HG03139 (cell line): Measurements from ENCODE around the gene NBPF26.
A peak's percentile ranks its signal among the peaks of the same experiment; 100 is the strongest.
"Not testable (repeated sequence)": the region's sequence is repeated elsewhere in the genome, so short reads cannot be mapped to it uniquely, and the experiment has no call there.

Experiments
- ATAC-seq: cut with Tn5 transposase; IDR thresholded peaks from one replicate; pipeline ENCODE4 v1.9.1; 2021; ENCODE audit not compliant: unreplicated experiment

The NBPF26 gene

DNA sequence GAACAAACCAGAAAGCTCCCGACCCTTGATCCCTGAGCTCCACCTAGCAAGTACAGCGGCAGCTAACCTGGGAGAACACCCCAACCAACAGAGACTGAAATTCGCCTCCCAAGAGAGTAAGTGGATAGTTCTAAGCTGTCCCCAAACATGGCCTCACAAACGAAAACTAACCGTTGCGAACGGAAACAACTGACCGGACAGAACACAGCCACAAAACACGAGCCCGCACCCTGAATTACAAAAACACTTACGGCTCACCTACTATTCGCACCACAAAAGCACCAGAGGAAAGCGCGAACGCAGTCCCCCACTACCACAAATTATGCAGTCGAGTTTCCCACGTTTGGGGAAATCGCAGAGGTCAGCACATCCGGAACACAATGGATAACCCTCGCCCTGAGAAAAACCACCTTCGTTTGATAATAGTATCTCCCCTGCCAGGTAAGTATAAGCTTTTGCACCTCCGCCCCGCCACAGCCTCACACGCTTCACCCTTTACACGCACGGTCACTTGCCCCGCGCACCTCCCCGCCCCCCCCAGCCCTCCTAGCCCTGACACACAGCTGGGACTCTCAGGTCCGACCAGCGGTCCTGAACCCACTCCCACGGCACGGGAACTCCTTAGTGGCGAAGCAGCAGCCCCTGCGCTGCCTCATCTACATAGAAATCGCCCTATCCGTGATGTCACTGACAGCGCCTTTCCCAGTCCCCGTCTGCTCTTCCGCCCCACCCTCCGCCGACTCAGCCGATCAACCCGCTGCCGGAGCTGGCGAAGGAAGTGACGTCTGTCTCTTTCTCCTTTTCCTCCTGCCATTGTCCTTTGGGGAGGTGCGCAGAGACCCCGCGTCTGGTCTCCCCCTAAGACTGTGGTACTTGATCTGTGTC is 127.0 kb downstream of the NBPF26 start:
- ATAC-seq, result peak; percentile 89

DNA sequence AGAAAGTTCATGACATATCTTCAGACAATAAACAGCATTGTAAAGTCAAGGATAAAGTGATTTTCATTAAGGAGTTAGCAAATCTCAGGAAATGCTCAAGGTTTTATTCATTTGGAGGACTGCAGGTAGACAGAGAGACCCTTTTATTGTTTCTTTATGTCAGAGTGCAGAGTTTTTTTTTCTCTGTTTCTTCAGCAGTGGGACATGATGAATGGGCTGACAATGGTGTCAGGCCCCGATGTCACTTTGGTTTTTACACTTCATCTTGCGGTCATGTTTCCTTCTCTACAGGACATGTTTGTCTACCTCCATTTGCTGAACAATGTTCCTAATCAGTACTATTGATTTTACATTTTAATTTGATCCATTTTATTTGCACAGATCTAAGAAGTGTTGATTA is 134.4 kb downstream of the NBPF26 start:
- not testable (repeated sequence) for ATAC-seq

DNA sequence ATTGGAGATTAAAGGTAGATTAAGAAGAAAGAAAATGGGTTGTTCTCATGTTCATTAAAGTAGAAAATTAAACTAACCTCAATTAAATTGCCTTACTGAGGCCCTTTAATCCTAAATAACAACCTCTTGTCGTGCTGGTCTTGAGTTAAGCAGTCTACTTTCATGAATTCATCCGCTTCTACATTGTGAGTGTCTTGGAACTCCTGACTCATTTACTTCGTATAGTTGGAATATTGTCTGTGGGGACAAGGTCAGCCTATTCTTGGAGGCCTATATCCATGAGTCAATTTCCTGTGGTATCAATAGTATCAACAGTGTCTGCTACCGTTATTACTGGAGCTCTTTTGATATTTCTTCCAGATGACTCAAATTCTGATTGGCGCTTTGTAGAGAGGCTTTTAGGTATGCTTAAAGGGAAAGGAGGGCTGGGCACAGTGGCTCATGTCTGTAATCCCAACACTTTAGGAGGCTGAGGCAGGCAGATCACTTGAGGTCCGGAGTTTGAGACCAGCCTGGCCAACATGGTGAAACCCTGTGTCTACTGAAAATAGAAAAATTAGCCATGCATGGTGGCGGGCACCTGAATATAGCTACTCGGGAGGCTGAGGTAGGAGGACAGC is 136.0 kb downstream of the NBPF26 start:
- not testable (repeated sequence) for ATAC-seq

DNA sequence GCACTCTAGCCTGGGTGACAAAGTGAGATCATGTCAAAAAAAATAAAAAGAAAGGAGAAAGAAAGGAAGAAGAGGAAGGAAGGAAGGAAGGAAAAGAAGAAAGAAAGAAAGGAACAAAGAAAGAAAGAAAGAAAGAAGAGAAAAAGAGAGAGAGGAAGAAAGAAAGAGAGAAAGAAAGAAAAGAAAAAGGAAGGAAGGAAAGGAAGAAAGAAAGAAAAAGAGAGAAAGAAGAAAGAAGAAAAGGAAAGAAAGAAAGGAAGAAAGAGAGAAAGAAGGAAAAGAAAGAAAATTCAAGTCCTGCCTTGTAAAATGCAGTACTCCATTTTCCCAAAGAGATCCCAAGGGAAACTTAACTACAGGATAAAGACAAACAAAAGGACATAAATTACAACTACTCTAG is 154.5 kb downstream of the NBPF26 start:
- ATAC-seq, result not testable (repeated sequence)

DNA sequence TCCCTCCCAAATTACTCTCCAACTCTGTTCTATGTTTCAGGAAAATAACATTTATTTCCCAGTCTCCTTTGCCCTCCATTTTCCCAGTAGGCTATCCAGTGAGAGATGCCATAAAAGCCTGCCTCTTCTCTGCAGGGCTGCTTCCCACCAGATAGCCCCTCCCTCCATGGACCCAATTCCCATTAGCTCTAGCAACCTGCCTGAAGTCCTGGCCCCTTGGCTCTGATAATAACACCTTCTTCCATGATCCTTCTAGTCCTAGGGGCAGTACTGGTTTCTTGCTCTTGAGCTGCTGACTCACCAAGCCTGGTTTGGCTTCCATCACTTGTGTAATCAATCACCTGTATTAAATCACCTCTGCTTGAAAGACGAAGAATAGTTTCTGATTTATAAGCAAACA is 156.3 kb downstream of the NBPF26 start:
- ATAC-seq, result not testable (repeated sequence)

DNA sequence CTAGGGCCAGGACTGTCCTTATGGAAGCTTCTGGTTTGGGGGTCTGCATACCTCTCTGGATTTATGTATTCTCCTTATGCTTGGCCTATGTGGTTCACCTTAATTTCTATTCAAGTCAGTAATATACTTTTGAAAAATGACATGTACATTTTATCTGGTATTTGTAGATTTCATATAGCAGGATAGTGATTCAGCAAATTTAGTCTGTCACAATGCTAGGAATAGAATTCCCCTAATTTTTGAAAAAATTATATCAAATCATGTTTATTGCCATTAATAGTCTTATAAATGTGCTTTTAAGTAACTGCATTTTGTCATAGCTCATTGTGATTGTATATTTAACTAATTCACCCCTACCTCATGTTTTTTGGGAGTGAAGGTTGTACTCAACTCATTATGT is 158.2 kb downstream of the NBPF26 start:
- not testable (repeated sequence) for ATAC-seq
